GM19397 (cell line): Measurements from ENCODE around the gene RAB9B.
"Not testable (repeated sequence)": the region's sequence is repeated elsewhere in the genome, so short reads cannot be mapped to it uniquely, and the experiment has no call there.

Source experiments
- ATAC-seq: cut with Tn5 transposase; IDR thresholded peaks from one replicate; pipeline ENCODE4 v1.9.1; 2021; ENCODE audit warnings: mild to moderate bottlenecking, moderate library complexity; ENCODE audit not compliant: unreplicated experiment

RAB9B gene

DNA sequence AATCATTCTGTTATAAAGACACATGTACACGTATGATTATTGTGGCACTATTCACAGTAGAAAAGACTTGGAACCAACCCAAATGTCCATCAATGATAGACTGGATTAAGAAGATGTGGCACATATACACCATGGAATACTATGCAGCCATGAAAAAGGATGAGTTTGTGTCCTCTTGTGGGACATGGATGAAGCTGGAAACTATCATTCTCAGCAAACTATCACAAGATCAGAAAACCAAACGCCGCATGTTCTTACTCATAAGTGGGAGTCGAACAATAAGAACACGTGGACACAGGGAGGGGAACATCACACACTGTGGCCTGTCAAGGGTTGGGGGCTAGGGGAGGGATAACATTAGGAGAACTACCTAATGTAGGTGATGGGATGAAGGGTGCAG lies 15.0 kb downstream of the RAB9B start:
- not testable (repeated sequence) for ATAC-seq

DNA sequence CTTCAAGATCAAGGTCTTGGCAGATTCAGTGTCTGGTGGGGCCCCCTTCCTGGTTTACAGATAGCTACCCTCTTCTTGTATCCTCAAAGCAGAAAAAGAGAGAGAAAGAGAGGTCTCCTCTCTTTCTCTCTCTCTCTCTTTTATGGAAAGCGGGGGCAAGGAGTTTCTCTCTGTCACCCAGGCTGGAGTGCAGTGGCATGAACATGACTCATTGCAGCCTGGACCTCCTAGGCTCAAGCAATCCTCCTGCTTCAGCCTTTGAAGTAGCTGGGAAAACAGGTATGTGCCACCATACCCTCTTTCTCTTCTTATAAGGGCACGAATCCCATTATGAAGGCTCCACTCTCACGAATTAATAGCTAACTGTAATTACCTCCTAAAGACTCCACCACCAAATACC lies 20.2 kb downstream of the RAB9B start:
- no peak for ATAC-seq

DNA sequence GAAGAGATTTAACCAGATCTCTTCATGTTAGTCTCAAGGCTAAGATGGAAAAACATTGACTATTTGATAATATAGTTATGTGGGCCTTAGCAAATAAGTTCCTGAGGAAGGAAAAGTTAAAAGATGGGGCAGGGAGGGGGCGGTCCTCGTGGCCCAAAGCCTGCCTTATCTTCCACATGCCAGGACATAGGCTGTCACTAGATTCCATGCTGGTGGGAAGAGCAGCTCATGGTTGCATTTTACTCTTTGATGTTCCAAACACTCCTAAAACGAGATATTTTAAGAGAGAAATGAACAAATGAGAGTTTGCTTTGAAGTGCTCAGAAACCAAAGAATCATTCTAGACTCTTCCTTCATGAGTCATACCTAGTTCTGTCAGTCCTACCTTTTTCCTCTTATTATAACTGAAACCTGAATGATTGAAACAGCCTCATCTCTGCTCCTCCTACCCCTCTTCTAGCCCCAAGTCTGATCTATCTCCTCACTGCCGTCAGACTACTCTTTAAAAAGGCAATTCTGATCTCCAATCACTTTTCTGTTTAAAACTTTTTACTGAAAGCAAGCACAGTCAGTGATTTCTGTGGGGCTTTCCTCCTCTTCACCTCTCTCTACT lies 25.1 kb downstream of the RAB9B start:
- ATAC-seq = no peak

DNA sequence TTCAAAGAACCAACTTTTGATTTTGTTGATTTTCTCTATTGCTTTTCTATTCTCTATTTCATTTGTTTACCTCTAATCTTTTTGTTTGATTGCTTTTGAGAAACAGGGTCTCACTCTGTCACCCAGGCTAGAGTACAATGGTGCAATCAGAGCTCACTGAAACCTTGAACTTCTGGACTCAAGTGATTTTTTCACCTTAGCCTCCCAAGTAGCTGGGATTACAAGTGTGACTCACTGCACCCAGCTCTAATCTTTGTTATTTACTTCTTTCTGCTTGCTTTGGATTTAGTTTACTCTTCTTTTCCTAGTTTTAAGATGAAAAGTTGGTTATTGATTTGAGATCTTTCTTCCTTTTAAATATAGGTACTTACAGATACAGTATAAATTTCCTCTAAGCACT lies 26.2 kb downstream of the RAB9B start:
- no peak for ATAC-seq

DNA sequence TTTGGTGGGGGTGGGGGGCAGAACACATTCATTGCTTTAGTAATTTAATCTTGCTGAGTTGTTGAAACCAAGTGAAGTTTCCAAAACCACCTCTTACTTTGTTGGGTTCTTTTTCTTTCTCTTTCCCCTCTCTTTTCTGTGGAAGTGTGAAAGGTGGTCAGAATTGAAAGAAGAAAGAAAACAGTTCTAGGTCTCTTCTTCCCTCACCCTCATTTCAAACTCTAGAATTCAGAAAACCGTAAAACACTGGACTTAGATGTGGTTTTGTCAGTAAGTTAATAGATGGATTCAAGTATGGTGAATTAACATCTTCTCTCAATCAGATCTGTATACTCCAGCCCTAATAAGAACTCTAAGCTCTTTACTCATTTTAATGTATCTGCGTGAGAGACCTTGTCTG lies 31.7 kb downstream of the RAB9B start:
- no peak for ATAC-seq

DNA sequence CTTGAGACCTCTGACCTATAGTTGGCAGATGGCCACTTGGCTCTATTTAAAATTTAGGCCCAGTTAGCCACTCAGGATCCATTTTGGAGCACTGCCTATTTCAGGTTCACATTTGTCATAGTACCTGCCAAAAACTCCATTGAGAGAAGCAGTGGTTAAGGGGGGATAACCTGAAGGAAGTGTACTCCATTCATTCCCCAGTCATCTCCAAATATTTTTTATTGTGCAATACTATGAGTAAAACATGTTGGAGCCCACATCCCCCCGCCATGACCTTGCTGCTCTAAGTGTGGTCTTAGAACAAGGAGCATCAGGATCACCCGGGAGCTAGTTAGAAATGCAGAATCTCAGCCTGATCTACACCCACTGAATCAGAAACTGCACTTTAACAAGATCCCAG lies 34.4 kb downstream of the RAB9B start:
- ATAC-seq = no peak

DNA sequence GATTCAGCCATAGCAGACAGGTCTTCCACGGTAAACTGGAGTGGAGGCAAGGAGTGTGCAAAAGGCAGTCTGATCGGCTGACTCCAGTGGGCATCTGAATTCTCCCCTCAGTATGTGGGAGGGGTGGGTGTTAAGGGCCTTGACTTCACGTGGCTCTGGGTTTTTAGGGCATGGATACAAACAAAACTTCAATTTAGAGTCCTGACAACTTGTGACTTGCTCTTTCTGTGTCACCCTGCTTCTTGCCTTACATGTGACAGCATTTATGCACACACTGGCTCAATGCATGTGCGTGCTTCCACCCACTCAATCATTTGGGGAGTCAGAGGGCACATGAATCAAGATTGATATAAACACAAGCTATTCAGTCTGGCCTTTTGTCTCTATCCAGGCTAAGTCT lies 37.9 kb downstream of the RAB9B start:
- no peak for ATAC-seq

DNA sequence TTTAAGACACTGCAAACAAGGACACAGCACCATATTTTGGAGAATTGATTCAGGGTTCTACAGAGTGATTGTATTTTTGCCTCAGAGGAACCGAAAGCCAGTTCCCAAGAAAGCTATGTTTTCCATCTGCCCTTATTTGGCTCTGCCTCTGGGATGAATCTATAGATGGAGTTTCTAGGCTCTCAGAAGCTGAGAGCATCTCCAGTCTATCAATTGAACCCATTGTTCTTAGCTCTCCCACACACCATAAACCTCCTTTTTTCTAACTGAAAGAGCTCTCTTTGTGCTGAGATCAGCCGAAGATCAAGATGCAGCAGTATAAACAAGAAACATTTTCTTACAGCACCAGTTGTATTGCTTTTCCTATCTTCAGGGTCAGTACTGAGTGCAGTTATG lies 38.5 kb downstream of the RAB9B start:
- ATAC-seq = no peak

DNA sequence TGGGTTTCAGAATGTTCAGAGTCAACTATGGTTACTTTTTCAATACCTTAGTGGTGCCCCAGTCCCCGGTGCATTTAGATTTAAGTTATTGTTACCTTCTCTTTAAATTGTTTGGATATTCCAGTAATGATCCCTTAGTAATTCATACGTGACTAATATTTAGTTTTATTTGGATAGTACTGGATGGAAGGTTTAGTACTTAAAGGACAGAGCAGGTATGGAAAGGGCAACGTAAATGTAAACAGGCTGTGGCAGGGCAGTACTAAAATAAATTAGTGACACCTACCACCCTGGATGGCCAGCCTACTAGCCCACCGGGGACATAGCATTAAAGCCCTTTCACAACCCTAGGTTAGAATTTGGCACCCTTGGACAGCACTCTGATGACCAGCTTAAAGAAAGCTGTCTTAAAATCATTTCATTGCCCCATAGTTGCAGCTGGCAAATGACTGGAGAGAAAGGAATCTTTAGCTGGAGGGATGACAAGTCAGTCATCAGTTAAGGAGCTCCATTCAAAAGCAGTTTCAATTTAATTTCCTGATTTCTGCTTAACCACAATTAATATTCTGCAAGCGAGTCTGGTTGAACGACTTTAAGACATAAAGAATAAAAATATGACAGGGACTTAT lies 39.0 kb downstream of the RAB9B start:
- ATAC-seq = no peak

DNA sequence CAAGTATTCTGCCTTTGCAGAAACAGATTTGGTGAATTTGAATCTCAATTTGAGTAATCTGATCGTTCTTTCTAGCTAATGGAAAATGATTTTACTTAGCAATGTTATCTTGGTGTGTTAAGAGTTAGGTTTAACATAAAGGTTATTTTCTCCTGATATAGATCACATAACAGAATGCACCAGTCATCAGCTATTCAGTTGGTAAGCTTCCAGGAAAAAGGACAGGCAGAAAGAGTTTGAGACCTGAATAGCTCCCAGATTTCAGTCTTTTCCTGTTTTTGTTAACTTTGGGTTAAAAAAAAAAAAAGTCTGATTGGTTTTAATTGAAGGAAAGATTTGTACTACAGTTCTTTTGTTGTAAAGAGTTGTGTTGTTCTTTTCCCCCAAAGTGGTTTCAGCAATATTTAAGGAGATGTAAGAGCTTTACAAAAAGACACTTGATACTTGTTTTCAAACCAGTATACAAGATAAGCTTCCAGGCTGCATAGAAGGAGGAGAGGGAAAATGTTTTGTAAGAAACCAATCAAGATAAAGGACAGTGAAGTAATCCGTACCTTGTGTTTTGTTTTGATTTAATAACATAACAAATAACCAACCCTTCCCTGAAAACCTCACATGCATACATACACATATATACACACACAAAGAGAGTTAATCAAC lies 40.1 kb downstream of the RAB9B start:
- ATAC-seq = no peak

DNA sequence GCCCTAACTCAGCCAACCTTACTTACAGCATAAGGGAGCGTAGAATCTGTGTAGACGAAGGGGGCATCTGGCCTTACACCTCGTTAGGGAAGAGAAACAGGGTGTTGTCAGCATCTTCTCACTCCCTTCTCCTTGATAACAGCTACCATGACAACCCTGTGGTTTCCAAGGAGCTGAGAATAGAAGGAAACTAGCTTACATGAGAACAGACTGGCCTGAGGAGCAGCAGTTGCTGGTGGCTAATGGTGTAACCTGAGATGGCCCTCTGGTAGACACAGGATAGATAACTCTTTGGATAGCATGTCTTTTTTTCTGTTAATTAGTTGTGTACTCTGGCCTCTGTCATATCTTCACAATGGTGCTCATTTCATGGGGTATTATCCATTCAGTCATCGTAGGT lies 40.8 kb downstream of the RAB9B start:
- ATAC-seq = no peak

DNA sequence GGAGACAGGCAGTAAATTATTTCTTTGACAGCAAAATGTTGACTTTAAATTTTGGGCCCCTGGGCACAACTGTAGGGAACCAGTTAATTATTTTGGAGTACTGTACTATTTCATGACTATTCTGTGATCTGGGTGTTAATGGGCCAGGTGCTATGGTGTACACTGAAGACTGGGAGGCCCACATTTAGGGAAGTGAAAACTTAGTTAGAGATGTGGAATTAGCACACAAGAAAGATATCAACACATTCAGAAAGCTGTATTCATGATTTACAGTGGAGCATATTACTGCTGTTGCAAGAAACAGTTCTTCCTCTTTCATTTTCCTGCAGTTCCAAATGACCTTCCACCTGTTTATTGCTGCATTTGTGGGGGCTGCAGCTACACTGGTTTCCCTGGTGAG lies 43.1 kb downstream of the RAB9B start:
- no peak for ATAC-seq

DNA sequence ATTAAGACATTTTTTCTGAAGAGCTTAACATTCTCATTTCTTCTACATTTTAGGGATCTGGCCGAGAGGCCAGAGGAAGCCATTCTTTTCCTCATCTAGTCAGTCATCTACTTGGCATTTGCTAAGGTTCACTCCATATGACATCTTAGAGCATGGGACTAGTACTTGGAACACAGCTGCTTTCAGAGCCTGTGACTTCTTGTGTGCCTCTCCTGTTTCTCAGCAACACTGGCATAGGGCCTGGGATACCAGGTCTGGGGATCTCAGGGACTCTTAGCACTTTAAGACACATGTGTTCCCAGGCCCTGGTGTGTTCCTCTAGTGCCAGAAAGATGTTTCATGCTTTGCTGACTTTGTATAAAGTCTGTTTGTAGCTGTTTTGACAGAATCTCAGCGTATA lies 48.1 kb downstream of the RAB9B start:
- no peak for ATAC-seq

DNA sequence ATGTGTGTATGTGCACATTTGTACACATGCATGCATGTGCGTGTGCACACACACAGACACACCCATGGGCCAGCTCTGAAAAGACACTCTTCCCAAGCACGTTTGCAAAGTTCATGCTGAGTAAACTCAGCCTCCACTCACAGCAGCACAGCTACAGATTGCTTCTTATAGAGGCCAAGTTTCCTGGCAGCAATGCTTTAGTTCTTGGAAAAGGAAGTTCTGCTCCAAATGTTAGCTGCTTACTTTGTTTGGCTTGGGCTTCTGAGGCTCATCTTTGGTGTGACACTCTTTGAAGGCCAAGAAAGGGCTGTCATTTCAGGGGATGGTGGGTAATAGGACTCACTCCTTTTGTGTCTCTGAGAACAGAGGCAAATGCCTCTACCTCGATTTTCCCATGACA lies 48.9 kb downstream of the RAB9B start:
- ATAC-seq = no peak

DNA sequence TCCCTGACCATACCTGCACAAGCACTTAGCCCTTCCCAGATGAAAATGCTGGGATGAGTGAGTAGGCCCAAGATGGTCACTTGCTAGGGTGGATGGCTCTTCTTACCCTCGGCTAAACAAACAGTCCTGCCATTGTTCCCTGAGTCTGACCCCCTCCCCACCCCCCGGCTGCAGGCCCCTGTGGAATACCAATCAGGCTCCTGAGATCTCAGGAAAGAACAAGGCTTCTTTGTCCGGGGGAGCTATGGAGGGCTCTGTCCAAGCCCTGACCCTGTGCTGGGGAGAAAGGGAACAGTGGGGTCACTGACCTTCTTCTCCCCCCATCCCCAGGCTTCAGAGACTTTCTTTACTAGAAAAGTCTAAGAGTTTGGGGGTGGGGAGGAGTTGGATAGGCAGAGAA lies 49.4 kb downstream of the RAB9B start:
- no peak for ATAC-seq

DNA sequence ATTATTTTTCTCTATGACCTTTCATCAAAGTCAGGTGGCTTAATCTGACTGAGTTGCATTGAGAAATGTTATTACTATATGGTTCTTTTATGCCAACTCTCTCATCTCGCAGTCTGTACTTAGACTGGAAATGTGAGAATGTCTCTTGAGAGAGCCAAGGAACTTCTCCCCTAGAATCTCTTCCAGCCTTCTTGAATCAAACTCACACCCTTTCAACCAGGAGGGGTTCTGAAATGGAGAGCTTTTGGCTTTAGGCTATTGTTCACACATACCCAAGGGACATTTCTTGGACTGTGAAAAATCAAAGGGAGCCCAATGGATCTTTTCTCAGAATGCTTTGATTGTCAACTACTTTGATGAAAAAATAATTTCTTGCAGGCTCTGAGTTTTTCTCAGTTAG lies 50.4 kb downstream of the RAB9B start:
- ATAC-seq = no peak

DNA sequence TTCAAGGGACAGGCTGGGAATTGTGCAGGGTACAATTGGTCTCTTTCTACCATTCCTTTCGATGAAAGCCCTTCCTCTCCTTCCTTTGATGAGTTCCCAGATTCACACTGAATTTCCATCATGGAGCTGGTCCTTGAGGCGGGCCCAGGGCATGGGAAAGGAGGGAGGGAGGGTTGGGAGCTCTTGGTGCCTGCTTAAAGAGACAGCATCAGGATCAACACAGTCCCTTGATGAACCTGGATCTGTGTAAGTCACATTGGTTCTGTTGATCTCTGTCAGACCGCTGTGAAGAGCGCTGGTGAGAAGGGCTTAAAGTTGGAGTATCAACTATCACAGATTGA lies 51.0 kb downstream of the RAB9B start:
- ATAC-seq = no peak

DNA sequence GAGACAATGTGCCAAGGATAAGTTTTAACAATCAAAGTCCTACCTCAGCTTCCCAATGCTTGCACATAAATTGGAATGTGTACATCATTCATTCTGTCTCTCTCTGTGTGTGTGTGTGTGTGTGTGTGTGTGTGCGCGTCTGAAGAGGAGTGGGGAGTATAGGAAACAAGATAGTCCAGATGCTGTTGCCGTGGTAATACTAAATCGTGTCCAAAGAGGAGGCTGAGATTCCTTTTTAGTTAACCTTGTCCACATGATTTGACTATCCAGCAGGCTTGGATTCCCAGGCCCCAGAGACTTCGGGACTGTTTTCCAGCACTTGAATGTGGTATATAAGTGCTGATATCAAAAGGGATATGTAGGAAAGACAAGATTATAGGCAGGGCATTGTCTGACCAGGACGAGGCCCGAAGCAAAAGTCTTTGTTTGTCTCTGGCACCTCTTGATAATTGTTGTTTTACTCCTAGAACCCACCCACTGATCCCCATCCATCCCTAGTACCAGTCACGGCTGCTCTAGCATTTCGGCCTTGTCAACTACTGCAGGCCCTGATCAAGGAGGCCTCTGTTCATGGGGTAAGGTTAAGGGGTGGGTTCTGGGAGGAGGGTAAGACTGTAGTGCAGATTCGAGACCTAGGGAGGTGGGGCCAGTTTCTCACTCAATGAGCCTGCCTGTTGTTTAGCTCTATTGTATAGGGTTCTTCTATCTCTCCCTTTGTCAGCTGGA lies 51.6 kb downstream of the RAB9B start:
- ATAC-seq = no peak

DNA sequence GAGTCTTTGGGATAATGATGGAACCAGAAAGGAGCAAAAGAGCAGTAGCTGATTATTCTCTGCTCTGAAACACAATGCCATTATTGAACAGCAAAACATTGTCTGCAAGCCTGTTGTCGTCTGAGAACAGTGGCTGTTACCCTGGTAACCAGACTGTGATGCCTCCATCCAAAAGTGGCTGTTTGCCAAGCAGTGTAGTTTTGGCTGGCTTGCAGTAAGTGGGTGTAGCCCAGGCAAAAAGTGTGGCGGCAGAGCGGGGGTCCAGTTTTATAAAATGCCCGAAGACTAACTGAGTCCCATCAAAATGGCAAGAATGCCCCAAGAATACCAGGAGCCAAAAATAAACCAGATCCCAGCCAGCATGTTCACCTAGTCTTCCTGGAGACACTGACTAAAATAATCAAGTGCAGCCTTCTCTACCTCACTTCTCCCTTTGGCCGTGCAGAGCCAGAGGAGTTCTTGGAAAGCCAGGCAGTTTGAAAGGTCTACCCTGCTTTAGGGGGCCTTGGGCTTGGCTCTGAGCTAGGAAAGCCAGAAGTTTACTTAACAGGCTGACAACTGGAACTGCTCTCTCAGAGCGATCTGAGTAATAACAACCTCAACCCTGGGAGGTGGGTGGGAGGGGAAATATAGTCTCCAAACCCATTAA lies 52.8 kb downstream of the RAB9B start:
- ATAC-seq = no peak

DNA sequence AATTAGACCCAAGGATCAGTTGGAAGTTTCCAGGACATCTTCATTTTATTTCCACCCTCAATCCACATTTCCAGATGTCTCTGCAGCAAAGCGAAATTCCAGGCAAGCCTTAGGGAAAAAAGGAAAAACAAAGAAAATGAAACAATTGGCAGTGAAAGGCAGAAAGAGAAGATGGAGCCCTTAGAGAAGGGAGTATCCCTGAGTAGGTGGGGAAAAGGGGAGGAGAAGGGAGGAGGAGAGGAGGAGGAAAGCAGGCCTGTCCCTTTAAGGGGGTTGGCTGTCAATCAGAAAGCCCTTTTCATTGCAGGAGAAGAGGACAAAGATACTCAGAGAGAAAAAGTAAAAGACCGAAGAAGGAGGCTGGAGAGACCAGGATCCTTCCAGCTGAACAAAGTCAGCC lies 55.5 kb downstream of the RAB9B start, which contains the start of gene PLP1:
Gene PLP1 (plus strand): TSS at position 295 of the 400 bp plus-strand sequence. CDS start 156 bp downstream, outside the sequence.
- no peak for ATAC-seq

DNA sequence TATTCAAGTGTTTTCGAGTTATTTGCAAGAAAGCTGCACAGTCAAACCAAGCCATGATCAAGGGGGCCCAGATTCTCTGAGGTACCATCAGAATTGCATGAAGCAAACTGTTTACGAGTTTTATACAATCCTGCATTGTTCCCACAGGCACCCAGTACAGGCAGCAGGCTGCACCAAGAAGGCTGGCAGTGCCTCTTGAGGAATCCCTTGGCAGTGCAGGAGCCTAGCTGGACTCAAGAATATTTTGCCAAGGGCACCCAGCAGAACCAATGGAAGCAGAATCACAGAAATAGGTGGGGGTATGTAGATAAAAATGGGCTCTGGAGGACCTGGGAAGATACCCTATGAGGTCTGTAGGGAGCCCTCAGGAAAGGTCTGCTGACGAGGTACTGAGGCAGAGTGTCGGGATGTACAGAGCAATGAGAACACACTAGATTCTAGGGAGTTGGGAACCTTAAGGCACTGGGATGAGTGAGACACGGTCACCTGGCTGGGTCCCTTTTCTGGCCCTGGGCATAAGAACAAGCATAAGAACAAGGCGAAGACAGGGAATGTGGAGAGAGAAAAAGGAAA lies 57.9 kb downstream of the RAB9B start:
- no peak for ATAC-seq
